GM21737 (cell line): Measurements from ENCODE around the gene WDR43.

Source experiments
- ATAC-seq: cut with Tn5 transposase; IDR thresholded peaks from one replicate; pipeline ENCODE4 v1.9.1; 2021; ENCODE audit warnings: mild to moderate bottlenecking, moderate library complexity; ENCODE audit not compliant: unreplicated experiment

The WDR43 gene

GRCh38 chr2:28894470-28895188 is at the start of gene WDR43:
TSS of gene WDR43 (plus strand) at chr2:28894667. CDS start at chr2:28894699, 32 bp downstream.
- ATAC-seq, result peak; percentile 89

GRCh38 chr2:28855193-28855592 is 39.3 kb upstream of the WDR43 start:
- no peak for ATAC-seq

GRCh38 chr2:28855977-28856376 is 38.5 kb upstream of the WDR43 start:
- no peak for ATAC-seq

- no peak for ATAC-seq
Measured at GRCh38 chr2:28868611-28869010, 25.9 kb upstream of the WDR43 start.

- ATAC-seq, result peak; percentile 21
Measured at GRCh38 chr2:28869494-28870145, 24.8 kb upstream of the WDR43 start.

GRCh38 chr2:28870146-28870891 is 24.1 kb upstream of the WDR43 start, which contains the start of gene TRMT61B:
TSS of gene TRMT61B (minus strand) at chr2:28870309. CDS start at chr2:28870277, 32 bp downstream.
- ATAC-seq, result peak; percentile 95

GRCh38 chr2:28871620-28872019 is 22.8 kb upstream of the WDR43 start:
- no peak for ATAC-seq

GRCh38 chr2:28880193-28880592 is 14.3 kb upstream of the WDR43 start:
- no peak for ATAC-seq

GRCh38 chr2:28893488-28893887 is 979 bp upstream of the WDR43 start:
- ATAC-seq, result no peak

GRCh38 chr2:28895189-28895893 is 874 bp downstream of the WDR43 start:
- ATAC-seq, result peak; percentile 19

GRCh38 chr2:28896906-28897305 is 2.4 kb downstream of the WDR43 start:
- no peak for ATAC-seq

GRCh38 chr2:28898048-28898447 is 3.6 kb downstream of the WDR43 start:
- no peak for ATAC-seq

GRCh38 chr2:28901202-28901601 is 6.7 kb downstream of the WDR43 start:
- no peak for ATAC-seq

- no peak for ATAC-seq
Measured at GRCh38 chr2:28901841-28902240, 7.4 kb downstream of the WDR43 start.

GRCh38 chr2:28902584-28902983 is 8.1 kb downstream of the WDR43 start:
- ATAC-seq, result no peak

GRCh38 chr2:28904295-28904694 is 9.8 kb downstream of the WDR43 start:
- no peak for ATAC-seq

- no peak for ATAC-seq
Measured at GRCh38 chr2:28904802-28905457, 10.5 kb downstream of the WDR43 start.

GRCh38 chr2:28905533-28905932 is 11.1 kb downstream of the WDR43 start:
- ATAC-seq, result no peak

- no peak for ATAC-seq
Measured at GRCh38 chr2:28906376-28906775, 11.9 kb downstream of the WDR43 start.

- no peak for ATAC-seq
Measured at GRCh38 chr2:28906821-28907220, 12.4 kb downstream of the WDR43 start.

GRCh38 chr2:28908172-28908571 is 13.7 kb downstream of the WDR43 start:
- no peak for ATAC-seq
